Cerebellar cortex (tissue), 1 donor: Measurements from ENCODE around the gene NEGR1.

Source experiments
- DNase-seq: peaks from one replicate; pipeline ENCODE4 v3.0.0-alpha.2; 2015; ENCODE audit warnings: low spot score

NEGR1 gene

GRCh38 chr1:72117621-72118020 is 164.7 kb downstream of the NEGR1 start:
- DNase-seq = peak; percentile 65

- DNase-seq = no peak
Observed at GRCh38 chr1:72115290-72115689, 167.0 kb downstream of the NEGR1 start.

- DNase-seq = no peak
Observed at GRCh38 chr1:72111662-72112061, 170.7 kb downstream of the NEGR1 start.

- no peak for DNase-seq
Observed at GRCh38 chr1:72109916-72110315, 172.4 kb downstream of the NEGR1 start.

GRCh38 chr1:72105201-72105600 is 177.1 kb downstream of the NEGR1 start:
- DNase-seq = no peak

- DNase-seq = no peak
Observed at GRCh38 chr1:72101840-72102632, 180.3 kb downstream of the NEGR1 start.

GRCh38 chr1:72100771-72101170 is 181.6 kb downstream of the NEGR1 start:
- no peak for DNase-seq

GRCh38 chr1:72097851-72098570 is 184.3 kb downstream of the NEGR1 start:
- no peak for DNase-seq

- DNase-seq = no peak
Observed at GRCh38 chr1:72094209-72094608, 188.1 kb downstream of the NEGR1 start.

- DNase-seq = no peak
Observed at GRCh38 chr1:72086394-72086793, 195.9 kb downstream of the NEGR1 start.

- peak; percentile 66 for DNase-seq
Observed at GRCh38 chr1:72075425-72075824, 206.9 kb downstream of the NEGR1 start.

GRCh38 chr1:72066431-72066830 is 215.9 kb downstream of the NEGR1 start:
- DNase-seq = no peak

GRCh38 chr1:72064196-72065075 is 217.9 kb downstream of the NEGR1 start:
- no peak for DNase-seq

GRCh38 chr1:72063364-72064044 is 218.8 kb downstream of the NEGR1 start:
- DNase-seq = no peak

- no peak for DNase-seq
Observed at GRCh38 chr1:72062584-72062983, 219.8 kb downstream of the NEGR1 start.

- DNase-seq = no peak
Observed at GRCh38 chr1:72060466-72061245, 221.7 kb downstream of the NEGR1 start.

- DNase-seq = no peak
Observed at GRCh38 chr1:72056516-72056915, 225.8 kb downstream of the NEGR1 start.

- no peak for DNase-seq
Observed at GRCh38 chr1:72051538-72051937, 230.8 kb downstream of the NEGR1 start.

- DNase-seq = no peak
Observed at GRCh38 chr1:72050551-72050950, 231.8 kb downstream of the NEGR1 start.

- DNase-seq = peak; percentile 44
Observed at GRCh38 chr1:72037745-72038343, 244.5 kb downstream of the NEGR1 start.

GRCh38 chr1:72034827-72035226 is 247.5 kb downstream of the NEGR1 start:
- DNase-seq = no peak
